GM15510 (cell line): ENCODE data around the gene PHACTR4.

Source experiments
- POLR2A ChIP-seq: IDR thresholded peaks from 3 replicates; pipeline ENCODE4 v1.6.1; 2011; ENCODE audit warnings: borderline replicate concordance; ENCODE audit not compliant: insufficient read length; ENCODE audit errors: extremely low read depth

The PHACTR4 gene

GRCh38 chr1:28359592-28360239 lies 9.8 kb upstream of the PHACTR4 start:
- TF ChIP-seq POLR2A = no peak

- no peak for TF ChIP-seq POLR2A
These were observed 4.7 kb upstream of the PHACTR4 start for GRCh38 chr1:28364888-28365287.

GRCh38 chr1:28365864-28366263 lies 3.7 kb upstream of the PHACTR4 start:
- no peak for TF ChIP-seq POLR2A

GRCh38 chr1:28370239-28371009 lies 884 bp downstream of the PHACTR4 start:
- TF ChIP-seq POLR2A = no peak

- no peak for TF ChIP-seq POLR2A
These were observed 1.5 kb downstream of the PHACTR4 start for GRCh38 chr1:28371010-28371377.

- no peak for TF ChIP-seq POLR2A
These were observed 4.8 kb downstream of the PHACTR4 start for GRCh38 chr1:28374297-28374696.

GRCh38 chr1:28378906-28379305 lies 9.4 kb downstream of the PHACTR4 start:
- no peak for TF ChIP-seq POLR2A

- TF ChIP-seq POLR2A = no peak
These were observed 10.9 kb downstream of the PHACTR4 start for GRCh38 chr1:28380394-28380793.

GRCh38 chr1:28392027-28392652 lies 22.6 kb downstream of the PHACTR4 start:
- TF ChIP-seq POLR2A = no peak

- no peak for TF ChIP-seq POLR2A
These were observed 24.6 kb downstream of the PHACTR4 start for GRCh38 chr1:28394136-28394535.

GRCh38 chr1:28395181-28395580 lies 25.6 kb downstream of the PHACTR4 start:
- TF ChIP-seq POLR2A = no peak

GRCh38 chr1:28401760-28402159 lies 32.2 kb downstream of the PHACTR4 start:
- TF ChIP-seq POLR2A = no peak

GRCh38 chr1:28409090-28409489 lies 39.5 kb downstream of the PHACTR4 start:
- TF ChIP-seq POLR2A = no peak

- TF ChIP-seq POLR2A = no peak
These were observed 42.1 kb downstream of the PHACTR4 start for GRCh38 chr1:28411656-28412055.

- no peak for TF ChIP-seq POLR2A
These were observed 43.2 kb downstream of the PHACTR4 start for GRCh38 chr1:28412731-28413130.
